Right lobe of liver (tissue), 6 donors: ENCODE results near the gene GTPBP10. TPM values are rescaled to one million over a fixed set of nuclear protein-coding genes. Genes with fewer than 3 reads are reported as not detected.
A peak's percentile ranks its signal among the peaks of the same experiment; 100 is the strongest.

Experiments
- ATAC-seq, 4 donors: fragments of 200-7000 bp; cut with Tn5 transposase; one replicate each; pipeline ENCODE4 v1.9.1; 2020; ENCODE audit warnings: mild to moderate bottlenecking in 4 of 4, moderate library complexity in 4 of 4
- DNase-seq, 3 donors: peaks; one replicate each; pipeline ENCODE4 v3.0.0-alpha.2; 2020
- H3K27ac ChIP-seq, 3 donors: fragments of 200-600 bp; one replicate each; pipeline ENCODE4 v1.8.0; 2022
- H3K27me3 ChIP-seq, 2 donors: fragments of 200-600 bp; one replicate each; pipeline ENCODE4 v1.8.0; 2022
- H3K36me3 ChIP-seq, 4 donors: fragments of 200-600 bp; sonication (generic) in 1 of 4; one replicate each; pipeline versions ENCODE4 v1.5.1 to v1.8.0; 2017 to 2022; ENCODE audit warnings: control low read depth in 1 of 4
- H3K4me1 ChIP-seq, 4 donors: fragments of 200-600 bp; sonication (generic) in 1 of 4; one replicate each; pipeline versions ENCODE4 v1.5.1 to v1.8.0; 2017 to 2022; ENCODE audit warnings: control low read depth in 1 of 4
- H3K4me3 ChIP-seq, 3 donors: fragments of 200-600 bp; one replicate each; pipeline ENCODE4 v1.8.0; 2022
- H3K9me3 ChIP-seq, 4 donors: fragments of 200-600 bp; sonication (generic) in 1 of 4; one replicate each; pipeline versions ENCODE4 v1.5.1 to v1.8.0; 2017 to 2022; ENCODE audit warnings: control low read depth in 1 of 4
- POLR2A ChIP-seq: fragments of 450-650 bp; IDR thresholded peaks from one replicate; pipeline ENCODE4 v1.6.1; 2017; ENCODE audit warnings: antibody characterized with exemption, mild to moderate bottlenecking
- WGBS: methylation state at CpG from one replicate; pipeline ENCODE4 v1.1.6; 2018; ENCODE audit warnings: low coverage, low lambda C conversion rate; ENCODE audit not compliant: insufficient coverage; ENCODE audit errors: missing lambda C conversion rate; 5-methylcytosine and 5-hydroxymethylcytosine counted together
- intact Hi-C, 2 donors: fragments of 100-400 bp; cut with DNase I; formaldehyde crosslinking; loops; one replicate each; pipeline versions ENCODE4 v1.11.2 to v1.14.1; 2022
- long read RNA-seq: library from polyadenylated mRNA; unstranded; transcript quantifications from one replicate; pipeline ENCODE4 v2.0.0, GENCODE V29; 2019
- total RNA-seq, 6 experiments: library from RNA; depleted of rRNA in 2 of 6; stranded (reverse); fragments of >200 nt in 2 of 6; fragmentation: NEBNext Ultra II Directional in 3 of 6; extraction: Animal tissue kit (Norgen Biotek cat#: 25700) in 3 of 6; gene quantifications; one replicate each; pipeline versions ENCODE4 v1.1.0 to v1.2.4, GENCODE V29; 2016 to 2023
- TF ChIP-seq, protein P1 (sequence below), 4 donors: fragments of 200-600 bp in 3 of 4; fragments of 450-650 bp in 1 of 4; IDR thresholded peaks; one replicate each; pipeline versions ENCODE4 v1.5.1 to v1.8.0; 2016 to 2022; ENCODE audit warnings: antibody characterized with exemption in 4 of 4, mild to moderate bottlenecking in 2 of 4
- donor health status: DM: no; HTN: yes; CAD: no.
- donor health status: DM: no; HTN: no; CAD: no.
- donor health status: DM: no; HTN: no; CAD: no.
- donor health status: DM: no; HTN: yes; CAD: no.
- donor health status: DM: no; HTN: yes; CAD: no.

GTPBP10 gene, protein sequence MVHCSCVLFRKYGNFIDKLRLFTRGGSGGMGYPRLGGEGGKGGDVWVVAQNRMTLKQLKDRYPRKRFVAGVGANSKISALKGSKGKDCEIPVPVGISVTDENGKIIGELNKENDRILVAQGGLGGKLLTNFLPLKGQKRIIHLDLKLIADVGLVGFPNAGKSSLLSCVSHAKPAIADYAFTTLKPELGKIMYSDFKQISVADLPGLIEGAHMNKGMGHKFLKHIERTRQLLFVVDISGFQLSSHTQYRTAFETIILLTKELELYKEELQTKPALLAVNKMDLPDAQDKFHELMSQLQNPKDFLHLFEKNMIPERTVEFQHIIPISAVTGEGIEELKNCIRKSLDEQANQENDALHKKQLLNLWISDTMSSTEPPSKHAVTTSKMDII
- 10 to 100 TPM; 16.1 to 21.8 (median 18.7) TPM for total RNA-seq
- long read RNA-seq, full-length matches to known transcripts, result 1 of 2 reads
- long read RNA-seq, partial matches to known transcripts, result 1 of 2 reads
- long read RNA-seq, other reads (novel, unspliced or antisense), result 0 of 2 reads

GRCh38 chr7:90346336-90347125, at the start of gene GTPBP10:
Gene GTPBP10 (plus strand): TSS chr7:90346716. CDS start chr7:90346742, 26 bp downstream.
- Histone ChIP-seq H3K27ac (peak within 1 kb of the TSS; percentile 85 to 96 (median 95)), H3K4me1 (peaks cover 0 to 14% (median 4%) of the 10 kb centered on the region in 4 donors), H3K36me3 (no peaks in the 10 kb centered on the region), H3K27me3 (no peaks in the 10 kb centered on the region), H3K4me3 (peak within 1 kb of the TSS; percentile 66 to 84 (median 74)), H3K9me3 (no peaks in the 10 kb centered on the region)
- intact Hi-C loops, result no loop called here
- peak; percentile 96 to 99 (median 98) for ATAC-seq
- DNase-seq, result peak; percentile 94 to 97 (median 96)
- WGBS, result under 1% methylated on average over 36 of the region's 37 CpGs
- TF ChIP-seq POLR2A, result peak; percentile 90
- TF ChIP-seq, protein P1, sequence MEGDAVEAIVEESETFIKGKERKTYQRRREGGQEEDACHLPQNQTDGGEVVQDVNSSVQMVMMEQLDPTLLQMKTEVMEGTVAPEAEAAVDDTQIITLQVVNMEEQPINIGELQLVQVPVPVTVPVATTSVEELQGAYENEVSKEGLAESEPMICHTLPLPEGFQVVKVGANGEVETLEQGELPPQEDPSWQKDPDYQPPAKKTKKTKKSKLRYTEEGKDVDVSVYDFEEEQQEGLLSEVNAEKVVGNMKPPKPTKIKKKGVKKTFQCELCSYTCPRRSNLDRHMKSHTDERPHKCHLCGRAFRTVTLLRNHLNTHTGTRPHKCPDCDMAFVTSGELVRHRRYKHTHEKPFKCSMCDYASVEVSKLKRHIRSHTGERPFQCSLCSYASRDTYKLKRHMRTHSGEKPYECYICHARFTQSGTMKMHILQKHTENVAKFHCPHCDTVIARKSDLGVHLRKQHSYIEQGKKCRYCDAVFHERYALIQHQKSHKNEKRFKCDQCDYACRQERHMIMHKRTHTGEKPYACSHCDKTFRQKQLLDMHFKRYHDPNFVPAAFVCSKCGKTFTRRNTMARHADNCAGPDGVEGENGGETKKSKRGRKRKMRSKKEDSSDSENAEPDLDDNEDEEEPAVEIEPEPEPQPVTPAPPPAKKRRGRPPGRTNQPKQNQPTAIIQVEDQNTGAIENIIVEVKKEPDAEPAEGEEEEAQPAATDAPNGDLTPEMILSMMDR (IDR thresholded peaks at IDR 0.05), result peak; percentile 64 to 75 (median 70)

DNA sequence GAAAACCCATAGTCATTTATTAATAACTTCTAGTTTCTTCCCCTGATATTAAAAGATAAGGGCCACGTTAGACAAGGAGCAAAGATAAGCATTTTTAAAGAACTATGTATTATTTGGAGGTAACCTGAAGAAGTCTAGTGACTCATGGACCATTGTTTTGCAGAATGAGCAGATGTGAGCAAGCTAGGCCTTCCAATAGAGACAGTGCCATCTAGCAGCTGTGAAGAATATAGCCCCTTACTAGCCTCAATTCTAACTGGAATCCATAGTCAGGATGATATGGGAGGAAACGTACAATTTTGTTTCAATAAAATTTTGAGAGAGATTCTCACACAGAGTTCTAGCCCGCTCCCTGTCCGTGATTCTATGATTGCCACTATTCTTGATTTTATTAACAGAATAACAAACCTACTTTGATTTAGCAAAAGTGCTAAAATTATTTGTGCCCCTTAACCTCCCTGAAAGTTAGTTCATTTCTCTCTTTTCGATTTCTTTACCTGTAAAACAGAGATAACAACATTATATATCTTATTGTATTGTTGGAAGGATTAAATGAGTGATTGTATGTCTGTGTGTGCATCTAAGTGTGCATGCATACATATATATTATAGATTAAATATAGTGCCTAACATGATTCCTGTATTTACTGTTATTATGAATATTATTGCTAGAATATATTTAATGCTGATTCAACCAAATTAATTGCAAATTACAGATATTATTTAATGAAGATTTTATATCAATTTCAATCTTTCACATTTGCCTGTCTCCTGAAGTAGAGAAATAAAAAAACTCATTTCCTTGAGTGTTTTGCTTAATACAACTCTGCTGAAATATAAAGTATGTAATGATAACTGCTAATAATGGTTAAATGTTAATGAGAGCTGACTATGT, 48.1 kb upstream of the GTPBP10 start:
- no peaks in the 10 kb centered on the region for H3K9me3 ChIP-seq
- no peak overlapping the region for H3K4me3 ChIP-seq
- no peak overlapping the region for H3K27ac ChIP-seq
- TF ChIP-seq, protein P1 (IDR thresholded peaks at IDR 0.05), result peak; percentile 52 to 65 (median 64)
- no peak for TF ChIP-seq POLR2A
- intact Hi-C loops, result no loop called here
- no peaks in the 10 kb centered on the region for H3K4me1 ChIP-seq
- no peaks in the 10 kb centered on the region for H3K27me3 ChIP-seq
- peaks cover 0 to 2% (median 0%) of the 10 kb centered on the region in 4 donors for H3K36me3 ChIP-seq
- DNase-seq (no peak), ATAC-seq (peak; percentile 97 to 100 (median 98))
- 40% methylated on average over 5 of the region's 5 CpGs for WGBS

DNA sequence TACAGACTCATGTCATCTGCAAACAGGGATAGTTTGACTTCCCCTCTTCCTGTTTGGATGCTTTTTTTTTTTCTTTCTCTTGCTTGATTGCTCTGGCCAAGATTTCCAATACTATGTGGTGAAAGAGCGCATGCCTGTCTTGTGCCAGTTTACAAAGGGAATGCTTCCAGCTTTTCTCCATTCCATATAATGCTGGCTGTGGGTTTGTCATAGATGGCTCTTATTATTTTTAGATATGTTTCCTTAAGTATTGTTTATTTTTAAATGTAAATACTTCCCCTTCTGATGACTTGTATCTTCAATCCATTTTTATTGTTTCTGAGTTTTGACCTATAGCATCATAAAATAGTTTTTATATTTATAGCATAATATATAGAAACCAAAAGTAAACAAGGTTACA, 43.3 kb upstream of the GTPBP10 start:
- Histone ChIP-seq H3K27ac (no peak overlapping the region), H3K4me1 (no peaks in the 10 kb centered on the region), H3K9me3 (no peaks in the 10 kb centered on the region), H3K36me3 (peaks cover 0 to 1% (median 0%) of the 10 kb centered on the region in 4 donors), H3K27me3 (no peaks in the 10 kb centered on the region), H3K4me3 (no peak overlapping the region)
- WGBS, result 100% methylated on average over 1 of the region's 1 CpG
- DNase-seq, result no peak
- no peak for ATAC-seq
- TF ChIP-seq POLR2A, result no peak
- TF ChIP-seq, protein P1 (IDR thresholded peaks at IDR 0.05), result no peak
- intact Hi-C loops, result no loop called here

- no peak for DNase-seq
- H3K27me3 ChIP-seq, result no peaks in the 10 kb centered on the region
- intact Hi-C loops, result no loop called here
Observed at GRCh38 chr7:90309872-90310271, 36.6 kb upstream of the GTPBP10 start.

More at GRCh38 chr7:90309872-90310271, 36.6 kb upstream of the GTPBP10 start:
- peaks cover 0 to 3% (median 0%) of the 10 kb centered on the region in 4 donors for H3K36me3 ChIP-seq
- ATAC-seq, result peak in 1 of 4 donors; percentile 21
- H3K4me1 ChIP-seq, result no peaks in the 10 kb centered on the region
- no peaks in the 10 kb centered on the region for H3K9me3 ChIP-seq
- H3K27ac ChIP-seq, result no peak overlapping the region
- TF ChIP-seq, protein P1 (IDR thresholded peaks at IDR 0.05), result peak in 1 of 4 donors; percentile 15
- TF ChIP-seq POLR2A, result no peak
- no peak overlapping the region for H3K4me3 ChIP-seq
- 85% methylated on average over 5 of the region's 5 CpGs for WGBS
